Mucosa of rectum (tissue), 2 donors: ENCODE results near the gene NFATC1.
A peak's percentile ranks its signal among the peaks of the same experiment; 100 is the strongest.

Experiments
- H3K27ac ChIP-seq, 2 donors: one replicate each; pipeline ENCODE4 v1.7.0; 2013; ENCODE audit warnings: inconsistent platforms in 2 of 2, low read depth in 2 of 2, low read length in 2 of 2
- H3K27me3 ChIP-seq, 2 donors: one replicate each; pipeline ENCODE4 v1.7.0; 2013; ENCODE audit warnings: low read length in 2 of 2; ENCODE audit not compliant: control insufficient read depth in 2 of 2, insufficient read depth in 2 of 2
- H3K36me3 ChIP-seq, 2 donors: one replicate each; pipeline ENCODE4 v1.7.0; 2013; ENCODE audit warnings: low read length in 2 of 2; ENCODE audit not compliant: control insufficient read depth in 2 of 2, insufficient read depth in 2 of 2
- H3K4me1 ChIP-seq, 2 donors: one replicate each; pipeline ENCODE4 v1.7.0; 2013; ENCODE audit warnings: low read length in 2 of 2, mild to moderate bottlenecking in 1 of 2; ENCODE audit not compliant: control insufficient read depth in 2 of 2, insufficient read depth in 2 of 2
- H3K4me3 ChIP-seq, 2 donors: one replicate each; pipeline ENCODE4 v1.7.0; 2013; ENCODE audit warnings: low read length in 2 of 2
- H3K9ac ChIP-seq, 2 donors: one replicate each; pipeline ENCODE4 v1.7.0; 2013; ENCODE audit warnings: low read length in 2 of 2, low read depth in 1 of 2, mild to moderate bottlenecking in 1 of 2
- H3K9me3 ChIP-seq, 2 donors: one replicate each; pipeline ENCODE4 v1.7.0; 2013; ENCODE audit warnings: low read length in 2 of 2; ENCODE audit not compliant: control insufficient read depth in 2 of 2
- donor health status: healthy.
- donor health status: Normal muscosa, but diverticular disease.

The NFATC1 gene

GRCh38 chr18:79403723-79404566 is 8.2 kb downstream of the NFATC1 start:
- H3K36me3 ChIP-seq = no peaks in the 10 kb centered on the region
- H3K4me1 ChIP-seq = peaks cover 7 to 12% of the 10 kb centered on the region in 2 donors
- peaks cover 0 to 12% of the 10 kb centered on the region in 2 donors for H3K27me3 ChIP-seq
- H3K27ac ChIP-seq = peak overlapping the region; percentile 49 to 78
- H3K9me3 ChIP-seq = no peaks in the 10 kb centered on the region
- no peak overlapping the region for H3K9ac ChIP-seq
- peak overlapping the region in 1 of 2 donors; percentile 20 for H3K4me3 ChIP-seq

GRCh38 chr18:79404567-79404910 is 8.8 kb downstream of the NFATC1 start:
- H3K27ac ChIP-seq = peak overlapping the region; percentile 49 to 78
- no peaks in the 10 kb centered on the region for H3K36me3 ChIP-seq
- peaks cover 0 to 7% of the 10 kb centered on the region in 2 donors for H3K27me3 ChIP-seq
- H3K9me3 ChIP-seq = no peaks in the 10 kb centered on the region
- H3K4me3 ChIP-seq = no peak overlapping the region
- no peak overlapping the region for H3K9ac ChIP-seq
- peaks cover 7 to 12% of the 10 kb centered on the region in 2 donors for H3K4me1 ChIP-seq

- peaks cover 7 to 12% of the 10 kb centered on the region in 2 donors for H3K4me1 ChIP-seq
Observed at GRCh38 chr18:79405019-79405780, 9.5 kb downstream of the NFATC1 start.

GRCh38 chr18:79405781-79406575 is 10.2 kb downstream of the NFATC1 start:
- H3K9me3 ChIP-seq = no peaks in the 10 kb centered on the region
- peaks cover 0 to 4% of the 10 kb centered on the region in 2 donors for H3K36me3 ChIP-seq
- peaks cover 0 to 7% of the 10 kb centered on the region in 2 donors for H3K27me3 ChIP-seq
- H3K4me3 ChIP-seq = peak overlapping the region in 1 of 2 donors; percentile 31
- H3K27ac ChIP-seq = peak overlapping the region; percentile 53 to 78
- peaks cover 7 to 12% of the 10 kb centered on the region in 2 donors for H3K4me1 ChIP-seq
- H3K9ac ChIP-seq = peak overlapping the region in 1 of 2 donors; percentile 5

More at GRCh38 chr18:79405019-79405780, 9.5 kb downstream of the NFATC1 start:
- Histone ChIP-seq H3K27ac (peak overlapping the region; percentile 53 to 78), H3K4me3 (peak overlapping the region in 1 of 2 donors; percentile 31), H3K27me3 (peaks cover 0 to 7% of the 10 kb centered on the region in 2 donors), H3K9ac (peak overlapping the region in 1 of 2 donors; percentile 5), H3K36me3 (no peaks in the 10 kb centered on the region), H3K9me3 (no peaks in the 10 kb centered on the region)

- H3K9me3 ChIP-seq = no peaks in the 10 kb centered on the region
- H3K27me3 ChIP-seq = peaks cover 0 to 7% of the 10 kb centered on the region in 2 donors
- H3K9ac ChIP-seq = no peak overlapping the region
- H3K27ac ChIP-seq = peak overlapping the region in 1 of 2 donors; percentile 78
- no peak overlapping the region for H3K4me3 ChIP-seq
- H3K4me1 ChIP-seq = peaks cover 7 to 12% of the 10 kb centered on the region in 2 donors
- H3K36me3 ChIP-seq = peaks cover 0 to 4% of the 10 kb centered on the region in 2 donors
Observed at GRCh38 chr18:79406708-79407107, 11.0 kb downstream of the NFATC1 start.

GRCh38 chr18:79409313-79409712 is 13.6 kb downstream of the NFATC1 start:
- Histone ChIP-seq H3K9me3 (no peaks in the 10 kb centered on the region), H3K4me1 (peaks cover 3 to 5% of the 10 kb centered on the region in 2 donors)

GRCh38 chr18:79410171-79410641 is 14.5 kb downstream of the NFATC1 start:
- no peak overlapping the region for H3K27ac ChIP-seq
- no peak overlapping the region for H3K9ac ChIP-seq
- no peak overlapping the region for H3K4me3 ChIP-seq
- H3K27me3 ChIP-seq = no peaks in the 10 kb centered on the region
- no peaks in the 10 kb centered on the region for H3K9me3 ChIP-seq
- peaks cover 0 to 6% of the 10 kb centered on the region in 2 donors for H3K36me3 ChIP-seq
- peaks cover 0 to 3% of the 10 kb centered on the region in 2 donors for H3K4me1 ChIP-seq

More at GRCh38 chr18:79409313-79409712, 13.6 kb downstream of the NFATC1 start:
- Histone ChIP-seq H3K27ac (no peak overlapping the region), H3K27me3 (peaks cover 0 to 1% of the 10 kb centered on the region in 2 donors), H3K36me3 (peaks cover 0 to 6% of the 10 kb centered on the region in 2 donors), H3K4me3 (no peak overlapping the region), H3K9ac (no peak overlapping the region)

GRCh38 chr18:79410731-79411613 is 15.2 kb downstream of the NFATC1 start:
- Histone ChIP-seq H3K9ac (no peak overlapping the region), H3K9me3 (no peaks in the 10 kb centered on the region), H3K4me3 (no peak overlapping the region), H3K4me1 (no peaks in the 10 kb centered on the region), H3K27me3 (no peaks in the 10 kb centered on the region), H3K36me3 (peaks cover 0 to 6% of the 10 kb centered on the region in 2 donors), H3K27ac (no peak overlapping the region)
